Measurements from ENCODE around the gene SHANK1.

Gene SHANK1

GRCh38 chr19:50728084-50728737 lies 8.6 kb upstream of the SHANK1 start:
- DNase-seq, result peak; percentile 55 to 90

- DNase-seq, result no peak
These were observed 6.3 kb upstream of the SHANK1 start for GRCh38 chr19:50725911-50726230.

- DNase-seq, result no peak
These were observed 5.8 kb upstream of the SHANK1 start for GRCh38 chr19:50725218-50725910.

- DNase-seq, result peak; percentile 93 to 97
These were observed 5.1 kb upstream of the SHANK1 start for GRCh38 chr19:50724522-50725217.

GRCh38 chr19:50723735-50724521 lies 4.3 kb upstream of the SHANK1 start:
- no peak for DNase-seq

GRCh38 chr19:50723069-50723468 lies 3.5 kb upstream of the SHANK1 start, which contains the start of gene CLEC11A:
Gene CLEC11A, plus strand, starts transcription at chr19:50723364. Its CDS starts 162 bp downstream, at chr19:50723526.
- DNase-seq, result no peak

- no peak for DNase-seq
These were observed 2.8 kb upstream of the SHANK1 start for GRCh38 chr19:50722201-50723013.

- no peak for DNase-seq
These were observed 2.0 kb upstream of the SHANK1 start for GRCh38 chr19:50721441-50722137.

- peak in 1 of 2 donors; percentile 11 for DNase-seq
These were observed 1.3 kb upstream of the SHANK1 start for GRCh38 chr19:50720921-50721381.

- no peak for DNase-seq
These were observed 749 bp upstream of the SHANK1 start for GRCh38 chr19:50720181-50720920.

GRCh38 chr19:50719119-50719435 lies 525 bp downstream of the SHANK1 start:
- DNase-seq, result no peak

- no peak for DNase-seq
These were observed 1.1 kb downstream of the SHANK1 start for GRCh38 chr19:50718255-50719118.

- no peak for DNase-seq
These were observed 1.7 kb downstream of the SHANK1 start for GRCh38 chr19:50717891-50718254.

- no peak for DNase-seq
These were observed 2.4 kb downstream of the SHANK1 start for GRCh38 chr19:50717026-50717723.

- no peak for DNase-seq
These were observed 3.2 kb downstream of the SHANK1 start for GRCh38 chr19:50716178-50717025.

GRCh38 chr19:50713556-50714236 lies 5.9 kb downstream of the SHANK1 start:
- DNase-seq, result peak; percentile 3 to 26

GRCh38 chr19:50712833-50713232 lies 6.8 kb downstream of the SHANK1 start:
- DNase-seq, result no peak

GRCh38 chr19:50711805-50712204 lies 7.8 kb downstream of the SHANK1 start:
- DNase-seq, result no peak
